DOHH2 (cell line): Measurements from ENCODE around the gene PPM1J.

Experiments
- H3F3A ChIP-seq: fragments of 200-600 bp; sonication (generic), shearing (Covaris generic); 2 replicates; pipeline ENCODE4 v1.6.0; 2016; ENCODE audit warnings: antibody characterized with exemption, mild to moderate bottlenecking; ENCODE audit not compliant: control insufficient read depth, insufficient read depth
- H3K27ac ChIP-seq: fragments of 200-600 bp; sonication (generic); 2 replicates; pipeline ENCODE4 v1.5.1; 2014; ENCODE audit warnings: low read depth, mild to moderate bottlenecking, low read length, moderate library complexity
- H3K27me3 ChIP-seq: fragments of 200-600 bp; sonication (generic); 2 replicates; pipeline ENCODE4 v1.6.1; 2014; ENCODE audit warnings: mild to moderate bottlenecking, low read length, mixed read lengths; ENCODE audit not compliant: control insufficient read depth
- H3K36me3 ChIP-seq: fragments of 200-600 bp; sonication (generic); 2 replicates; pipeline ENCODE4 v1.6.1; 2014; ENCODE audit warnings: mild to moderate bottlenecking, low read length, moderate library complexity, mixed read lengths; ENCODE audit not compliant: control insufficient read depth
- H3K4me1 ChIP-seq: fragments of 200-600 bp; sonication (generic); 2 replicates; pipeline ENCODE4 v1.6.1; 2014; ENCODE audit warnings: mild to moderate bottlenecking, low read length, mixed read lengths; ENCODE audit not compliant: control insufficient read depth
- H3K4me2 ChIP-seq: fragments of 200-600 bp; sonication (generic); 2 replicates; pipeline ENCODE4 v1.6.0; 2014; ENCODE audit warnings: mild to moderate bottlenecking, low read length, moderate library complexity
- H3K4me3 ChIP-seq: fragments of 200-600 bp; sonication (generic); 2 replicates; pipeline ENCODE4 v1.5.1; 2014; ENCODE audit warnings: mild to moderate bottlenecking, low read length, mixed read lengths
- H3K79me2 ChIP-seq: fragments of 200-600 bp; sonication (generic); 2 replicates; pipeline ENCODE4 v1.6.1; 2014; ENCODE audit warnings: mild to moderate bottlenecking, low read length, mixed read lengths; ENCODE audit not compliant: control insufficient read depth
- H3K9me2 ChIP-seq: fragments of 200-600 bp; sonication (generic); replicated peaks from 2 replicates; pipeline ENCODE4 v1.6.1; 2014; ENCODE audit warnings: mild to moderate bottlenecking, low read length, mixed read lengths; ENCODE audit not compliant: control insufficient read depth
- H3K9me3 ChIP-seq: fragments of 200-600 bp; sonication (generic); 2 replicates; pipeline ENCODE4 v1.6.1; 2014; ENCODE audit warnings: antibody characterized with exemption, low read length, mixed read lengths; ENCODE audit not compliant: control insufficient read depth, insufficient read depth
- H4K20me1 ChIP-seq: fragments of 200-600 bp; sonication (generic); 2 replicates; pipeline ENCODE4 v1.6.0; 2014; ENCODE audit warnings: low read depth, mild to moderate bottlenecking, antibody characterized with exemption, low read length, moderate library complexity; ENCODE audit not compliant: control insufficient read depth, insufficient read depth
- CTCF ChIP-seq: fragments of 200-600 bp; sonication (generic); IDR thresholded peaks from one replicate; pipeline ENCODE4 v1.5.1; 2014; ENCODE audit warnings: antibody characterized with exemption, mild to moderate bottlenecking, low read depth, low read length; ENCODE audit not compliant: poor library complexity, severe bottlenecking
- EZH2phosphoT487 ChIP-seq: fragments of 200-600 bp; sonication (generic); IDR thresholded peaks from 2 replicates; pipeline ENCODE4 v1.6.1; 2017; ENCODE audit warnings: borderline replicate concordance, mild to moderate bottlenecking, antibody characterized with exemption, low read length, moderate library complexity, mixed read lengths

Gene PPM1J

GRCh38 chr1:112688781-112689193 lies 26.3 kb downstream of the PPM1J start:
- H3K27ac ChIP-seq, result no peak overlapping the region
- H3K79me2 ChIP-seq, result no peaks in the 10 kb centered on the region
- H3K9me3 ChIP-seq, result no peaks in the 10 kb centered on the region
- H4K20me1 ChIP-seq, result no peaks in the 10 kb centered on the region
- no peaks in the 10 kb centered on the region for H3K27me3 ChIP-seq
- H3K36me3 ChIP-seq, result no peaks in the 10 kb centered on the region
- H3F3A ChIP-seq, result no peaks in the 10 kb centered on the region
- H3K4me1 ChIP-seq, result no peaks in the 10 kb centered on the region
- no peak overlapping the region for H3K4me3 ChIP-seq
- no peak overlapping the region for H3K4me2 ChIP-seq
- TF ChIP-seq EZH2phosphoT487 (no peak), CTCF (no peak)
- H3K9me2 ChIP-seq, result no peaks in the 10 kb centered on the region

GRCh38 chr1:112687785-112688496 lies 27.2 kb downstream of the PPM1J start:
- no peak for TF ChIP-seq EZH2phosphoT487
- TF ChIP-seq CTCF, result no peak
- H3K36me3 ChIP-seq, result no peaks in the 10 kb centered on the region
- H3K4me3 ChIP-seq, result no peak overlapping the region
- no peaks in the 10 kb centered on the region for H3K9me2 ChIP-seq
- no peaks in the 10 kb centered on the region for H3K79me2 ChIP-seq
- no peaks in the 10 kb centered on the region for H4K20me1 ChIP-seq
- H3F3A ChIP-seq, result no peaks in the 10 kb centered on the region
- H3K27ac ChIP-seq, result no peak overlapping the region
- no peaks in the 10 kb centered on the region for H3K4me1 ChIP-seq
- H3K4me2 ChIP-seq, result no peak overlapping the region
- no peaks in the 10 kb centered on the region for H3K27me3 ChIP-seq
- H3K9me3 ChIP-seq, result no peaks in the 10 kb centered on the region

GRCh38 chr1:112687361-112687760 lies 27.8 kb downstream of the PPM1J start:
- no peak overlapping the region for H3K27ac ChIP-seq
- H3F3A ChIP-seq, result no peaks in the 10 kb centered on the region
- H4K20me1 ChIP-seq, result no peaks in the 10 kb centered on the region
- H3K79me2 ChIP-seq, result no peaks in the 10 kb centered on the region
- no peaks in the 10 kb centered on the region for H3K36me3 ChIP-seq
- H3K4me2 ChIP-seq, result no peak overlapping the region
- TF ChIP-seq CTCF (no peak), EZH2phosphoT487 (no peak)
- no peaks in the 10 kb centered on the region for H3K9me2 ChIP-seq
- no peaks in the 10 kb centered on the region for H3K9me3 ChIP-seq
- no peak overlapping the region for H3K4me3 ChIP-seq
- H3K4me1 ChIP-seq, result no peaks in the 10 kb centered on the region
- H3K27me3 ChIP-seq, result no peaks in the 10 kb centered on the region
